ENCODE results near the gene TUBGCP2.

- TF ChIP-seq CTCF (IDR thresholded peaks at IDR 0.05; ENCODE audit: borderline replicate concordance, extremely low read depth, low read length, poor library complexity, severe bottlenecking) (no peak), EZH2 (IDR thresholded peaks at IDR 0.05; ENCODE audit: borderline replicate concordance, low read depth, low read length, severe bottlenecking) (no peak)
Measured at GRCh38 chr10:133279326-133280226, 29.1 kb downstream of the TUBGCP2 start.
